NCI-H345 treated with DMSO at 0.1 percent for 48 hours (cell line): Measurements from ENCODE around the gene BTRC.

ENCODE experiments used
- DNase-seq: peaks from one replicate; lab custom pipeline; 2025; ENCODE audit not compliant: unreplicated experiment; lab: John Stamatoyannopoulos, UW

BTRC gene

DNA sequence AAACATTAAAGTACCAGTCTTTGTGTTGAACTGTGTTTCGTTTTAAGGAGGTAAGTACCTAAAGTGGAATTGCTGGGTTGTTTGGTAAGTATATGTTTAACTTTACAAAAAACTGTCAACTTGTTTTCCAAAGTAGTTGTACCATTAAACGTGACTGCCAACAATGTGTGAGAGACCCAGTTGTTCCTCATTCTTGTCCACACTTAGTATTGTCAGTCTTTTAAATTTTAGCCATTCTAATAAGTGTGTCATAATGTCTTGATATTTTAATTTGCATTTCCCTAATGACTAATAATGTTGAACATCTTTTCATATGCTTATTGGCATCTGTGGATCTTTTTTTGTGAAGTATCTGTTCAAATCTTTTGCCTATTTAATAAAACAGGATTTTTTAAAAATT, 159.8 kb downstream of the BTRC start:
- DNase-seq: no peak

GRCh38 chr10:101525848-101526247, 171.9 kb downstream of the BTRC start:
- DNase-seq: no peak

- DNase-seq: no peak
Observed at GRCh38 chr10:101529207-101529606, 175.2 kb downstream of the BTRC start.

DNA sequence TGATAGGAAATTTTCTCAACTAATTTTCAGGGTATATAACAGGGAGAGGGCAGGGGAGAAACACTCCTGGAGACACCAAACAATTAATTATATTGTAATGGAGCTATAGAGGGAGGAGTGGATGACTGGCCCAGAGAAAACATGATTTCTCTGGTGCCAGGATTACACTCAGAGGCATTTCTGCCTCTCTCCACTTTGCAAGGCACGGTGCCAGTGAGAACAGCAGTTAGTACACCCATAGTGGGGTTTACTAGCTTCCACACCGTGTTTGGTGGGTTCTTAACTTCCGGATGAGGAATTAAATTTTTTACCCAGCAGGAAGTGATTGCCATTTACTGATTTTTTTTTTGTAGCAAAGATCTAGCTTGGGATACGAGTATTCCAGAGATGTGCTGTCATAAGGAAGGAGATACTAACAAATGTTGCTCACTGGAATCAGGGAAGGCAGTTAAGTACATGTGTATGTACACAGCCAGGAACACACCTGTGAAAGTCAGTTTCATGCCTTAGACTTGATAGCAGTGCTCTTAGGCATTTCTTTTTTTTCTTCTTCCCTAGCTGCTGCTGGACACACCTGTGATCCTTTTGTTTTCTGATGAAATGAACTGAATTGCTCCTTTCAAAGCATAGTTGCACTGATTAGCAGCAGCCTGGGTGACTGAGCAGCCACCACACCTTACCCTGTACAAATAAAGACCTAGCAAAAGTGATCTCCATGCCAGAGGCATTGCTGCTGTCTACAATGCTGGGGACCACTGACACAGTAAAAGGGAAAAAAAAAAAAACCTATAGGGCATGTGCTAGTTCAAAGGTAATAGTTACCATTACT, 176.0 kb downstream of the BTRC start:
- DNase-seq: no peak

- DNase-seq: no peak
Observed at GRCh38 chr10:101535949-101536348, 182.0 kb downstream of the BTRC start.

- DNase-seq: no peak
Observed at GRCh38 chr10:101536800-101537199, 182.8 kb downstream of the BTRC start.

DNA sequence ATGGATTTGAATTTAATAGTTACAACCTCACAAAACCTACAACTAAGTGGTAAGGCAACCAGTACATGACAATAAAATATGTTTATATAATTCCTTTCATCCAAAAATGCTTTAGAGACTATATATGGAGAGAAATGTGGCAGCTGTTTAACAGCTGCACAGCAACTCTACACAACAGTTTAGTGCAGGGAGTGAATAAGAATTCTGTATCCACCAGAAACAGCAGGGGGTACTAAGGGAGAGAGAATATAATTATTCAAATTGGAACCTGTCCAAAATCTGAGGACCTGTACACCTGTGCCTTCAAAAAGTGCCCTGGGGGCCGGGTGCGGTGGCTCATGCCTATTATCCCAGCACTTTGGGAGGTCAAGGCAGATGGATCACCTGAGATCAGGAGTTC, 184.5 kb downstream of the BTRC start:
- DNase-seq: peak; percentile 71

DNA sequence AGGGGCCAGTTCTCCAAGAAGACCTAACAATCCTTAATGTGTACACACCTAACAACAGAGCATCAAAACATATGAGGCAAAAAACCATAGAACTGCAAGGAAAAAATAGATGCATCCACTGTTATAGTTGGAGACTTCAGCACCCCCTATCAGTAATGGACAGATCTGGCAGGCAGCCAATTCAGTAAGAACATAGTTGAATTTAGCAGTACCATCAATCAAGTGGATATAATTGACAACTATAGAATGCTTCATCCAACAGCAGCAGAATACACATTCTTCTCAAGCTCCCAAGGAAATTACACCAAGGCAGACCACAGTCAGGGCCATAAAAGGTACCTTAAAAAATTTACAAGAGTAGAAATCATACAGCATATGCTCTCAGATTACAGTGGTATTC, 191.9 kb downstream of the BTRC start:
- DNase-seq: no peak

DNA sequence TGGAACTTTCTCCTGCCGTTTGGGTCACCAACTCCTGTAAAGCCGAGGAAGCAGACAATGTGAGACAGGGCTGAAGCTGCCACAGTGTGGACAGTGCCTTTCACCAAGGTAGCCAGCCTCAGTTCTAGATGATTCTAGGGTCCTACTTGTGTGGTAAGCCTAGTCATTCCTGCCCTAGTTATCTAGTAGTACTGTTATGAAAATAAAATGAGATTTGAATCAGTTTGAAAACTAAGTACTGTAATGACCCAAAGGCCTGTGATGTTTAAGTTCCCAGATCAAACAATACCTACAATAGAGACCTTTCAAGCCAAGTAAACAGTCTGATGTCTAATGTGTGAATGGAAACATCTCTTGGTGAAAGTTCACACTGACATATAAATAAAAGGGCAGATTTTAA, 197.0 kb downstream of the BTRC start:
- no peak for DNase-seq

- no peak for DNase-seq
Observed at GRCh38 chr10:101552442-101552841, 198.5 kb downstream of the BTRC start.

- no peak for DNase-seq
Observed at GRCh38 chr10:101557541-101557940, 203.6 kb downstream of the BTRC start.

DNA sequence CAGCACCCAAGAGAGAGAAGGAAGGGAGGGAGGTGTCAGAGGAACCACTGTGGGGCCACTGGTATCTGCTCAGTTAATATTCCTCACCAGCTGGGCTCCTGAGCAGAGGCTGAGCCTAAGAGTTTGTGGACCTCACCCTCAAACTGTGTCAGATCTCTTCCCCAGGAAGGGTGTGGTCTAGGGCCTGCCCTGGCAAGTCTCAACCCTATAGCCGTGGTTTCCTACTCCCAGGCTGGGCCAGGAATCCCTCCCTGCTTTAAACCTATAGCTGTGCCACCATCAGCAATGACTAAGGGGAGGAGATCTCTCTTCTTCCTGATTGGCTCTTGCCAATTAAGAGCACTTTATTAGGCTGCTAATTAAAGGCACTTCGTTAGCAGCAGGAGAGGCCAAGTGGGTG, 204.2 kb downstream of the BTRC start:
- no peak for DNase-seq

DNA sequence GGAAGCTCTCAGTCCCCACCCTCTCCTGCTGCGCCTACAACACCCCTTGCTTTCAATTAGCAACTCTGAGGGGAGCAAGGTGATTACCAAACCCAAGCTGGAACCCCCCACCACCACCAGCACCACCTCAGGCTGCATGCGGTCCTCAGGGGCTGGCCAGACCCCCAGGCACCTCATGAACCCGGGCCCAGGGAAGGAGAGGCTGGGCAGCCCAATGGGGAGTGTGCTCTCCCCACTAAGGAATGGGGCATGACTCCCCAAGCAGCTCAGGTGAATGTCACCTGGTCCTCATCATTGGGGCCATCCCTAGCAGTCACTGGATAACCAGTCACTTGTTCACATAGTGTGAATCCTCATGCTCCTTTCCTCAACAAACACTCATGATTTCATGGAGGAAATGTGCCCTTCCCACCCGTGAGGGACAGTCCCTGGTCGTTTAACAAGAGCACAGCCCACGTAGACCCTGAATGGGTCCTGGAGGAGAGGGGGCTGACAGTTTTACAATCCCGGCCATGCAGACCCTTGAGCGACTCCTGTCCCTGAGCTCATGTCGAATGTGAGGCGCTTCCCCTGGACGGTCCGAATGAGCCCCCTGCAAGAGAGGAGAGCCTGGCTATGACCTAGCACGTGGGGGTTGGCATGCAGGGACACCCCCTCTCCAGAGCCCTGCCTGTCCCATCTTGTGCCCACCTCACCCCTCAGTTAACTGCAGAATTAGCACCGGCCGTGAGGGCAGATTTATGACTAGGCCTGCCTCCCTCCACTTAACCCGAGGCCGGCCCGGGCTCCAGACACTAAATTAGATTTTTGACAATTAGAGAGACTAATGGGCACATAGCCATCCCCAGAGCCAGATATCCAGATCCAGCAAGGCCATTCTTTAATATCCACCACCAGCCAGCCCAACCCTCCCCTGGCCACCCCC, 205.0 kb downstream of the BTRC start:
- DNase-seq: no peak

DNA sequence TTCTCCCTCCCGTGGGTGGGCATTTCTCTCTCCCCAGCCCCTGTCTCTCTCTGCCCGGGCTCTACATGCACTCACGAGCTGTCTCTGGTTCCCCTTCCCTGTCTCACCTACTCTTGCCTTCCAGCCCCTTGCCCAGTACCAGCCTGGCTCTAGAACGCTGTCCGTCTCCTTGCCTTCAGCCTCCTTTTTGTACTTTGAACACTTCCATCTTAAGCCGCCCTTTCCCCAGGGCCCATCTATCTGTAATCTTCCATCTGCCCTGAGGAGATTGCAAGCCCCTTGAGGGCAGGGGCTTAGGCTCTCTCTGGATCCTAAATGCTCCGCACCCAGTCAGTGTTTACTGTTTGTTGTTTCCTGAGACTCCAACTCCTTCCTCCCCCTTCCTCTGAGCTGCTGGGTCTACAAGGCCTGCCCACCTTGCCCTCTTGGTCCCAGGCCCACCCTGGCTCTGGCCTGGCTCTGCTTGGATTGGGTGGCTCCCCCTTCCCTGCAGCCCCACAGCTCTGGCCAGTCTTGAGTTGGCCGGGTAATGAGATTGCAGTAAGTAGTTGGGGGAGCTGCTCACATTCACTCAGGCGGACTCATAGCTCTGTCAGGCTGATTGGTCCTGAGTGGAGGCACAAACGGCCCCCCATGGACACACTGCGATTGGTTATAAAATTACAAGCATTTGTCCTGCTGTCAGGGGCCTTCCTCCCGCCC, 205.8 kb downstream of the BTRC start:
- DNase-seq: no peak

DNA sequence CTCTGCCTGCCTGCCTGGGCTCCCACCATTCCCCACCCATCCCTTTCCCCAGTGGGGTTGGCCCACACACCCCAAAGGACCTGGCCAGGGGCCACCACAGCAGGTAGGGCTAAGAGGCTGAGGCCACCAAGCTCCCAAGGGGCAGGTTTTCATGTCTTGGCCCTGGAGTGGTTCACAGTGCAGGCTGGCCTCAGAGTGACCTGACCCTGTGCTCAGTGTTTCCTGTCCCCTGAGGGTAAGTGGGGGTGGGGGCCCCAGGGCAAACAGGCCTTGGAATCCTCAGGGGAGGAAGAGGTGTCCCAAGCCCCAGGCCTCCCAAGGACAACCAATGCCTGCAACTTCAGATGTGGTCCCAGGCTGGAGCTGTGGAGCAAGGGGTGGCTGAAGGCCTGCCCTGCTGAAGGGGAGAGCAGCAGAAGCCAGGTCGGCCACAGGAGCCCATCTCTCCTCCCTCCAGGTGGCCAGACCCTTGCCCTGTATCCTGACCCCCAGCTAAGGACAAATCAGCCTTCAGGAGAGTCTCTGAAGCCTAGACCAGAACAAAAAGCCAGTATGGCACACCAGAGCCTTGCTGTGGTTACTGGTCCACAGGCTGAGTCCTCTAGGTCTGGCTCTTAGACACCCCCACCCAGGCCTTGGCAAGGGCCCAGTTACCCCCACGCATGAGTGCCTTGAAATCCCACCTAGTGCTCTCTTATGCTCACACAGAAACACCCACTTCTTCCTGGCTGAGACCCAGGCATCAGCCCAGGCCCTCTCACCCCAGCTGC, 206.5 kb downstream of the BTRC start:
- DNase-seq: no peak

GRCh38 chr10:101561068-101561915, 207.3 kb downstream of the BTRC start:
- DNase-seq: no peak

- no peak for DNase-seq
Observed at GRCh38 chr10:101562231-101562630, 208.3 kb downstream of the BTRC start.

DNA sequence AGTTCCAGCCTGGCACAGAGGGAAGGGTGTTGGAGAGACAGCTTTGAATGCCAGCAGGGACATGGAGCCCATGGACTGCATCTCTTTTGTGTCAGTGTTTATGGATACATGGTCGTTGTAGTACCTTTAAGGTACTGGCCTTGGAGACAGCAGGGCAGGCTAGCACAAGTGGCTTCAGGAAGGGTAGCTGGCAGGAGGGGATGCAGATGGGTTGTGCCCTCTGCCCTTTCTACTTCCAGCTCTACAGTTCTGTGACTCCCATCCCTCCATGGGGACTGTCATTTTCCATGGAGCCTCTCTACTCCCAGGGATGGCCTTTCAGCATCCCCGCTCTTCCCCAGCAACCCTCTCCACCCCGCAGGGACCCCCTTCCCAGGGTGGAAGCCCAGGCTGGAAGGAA, 209.0 kb downstream of the BTRC start:
- no peak for DNase-seq

DNA sequence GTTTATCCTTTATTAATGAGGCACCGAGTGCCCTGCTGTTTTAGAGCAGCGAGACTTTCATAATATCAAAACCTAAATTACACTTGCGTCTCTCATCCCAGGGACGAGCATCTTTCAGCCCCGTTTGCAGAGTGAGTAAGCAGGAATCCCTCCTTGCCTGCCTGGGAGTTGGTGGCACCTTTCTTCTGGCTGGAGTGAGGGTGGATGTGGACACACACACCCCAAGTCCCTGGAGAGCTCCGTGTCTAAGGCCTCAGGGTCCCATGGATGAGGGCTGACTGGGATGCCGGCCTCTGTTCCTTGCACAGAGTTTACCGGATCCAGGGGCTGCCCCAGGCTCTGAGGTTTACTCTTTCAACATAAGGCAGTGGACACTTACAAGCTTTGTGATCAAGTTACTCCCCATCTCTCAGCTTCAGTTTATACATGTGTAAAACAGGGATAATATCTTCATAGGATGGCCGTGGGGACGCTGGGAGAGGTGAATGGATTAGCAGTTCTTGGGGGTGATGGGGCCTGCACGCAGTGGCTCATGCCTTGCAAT, 209.6 kb downstream of the BTRC start:
- DNase-seq: no peak
